Hepatocyte (in vitro differentiated cells): ENCODE data around the gene RRP7A. TPM values are rescaled to one million over a fixed set of nuclear protein-coding genes. Genes with fewer than 3 reads are reported as not detected.
"Not testable (repeated sequence)": the region's sequence is repeated elsewhere in the genome, so short reads cannot be mapped to it uniquely, and the experiment has no call there.

Source experiments
- DNase-seq: peaks from one replicate; pipeline ENCODE4 v3.0.0-alpha.2; 2016; ENCODE audit warnings: low spot score
- H2AFZ ChIP-seq: fragments of 200-600 bp; sonication (generic); 2 replicates; pipeline ENCODE4 v1.6.0; 2016; ENCODE audit warnings: antibody characterized with exemption, mild to moderate bottlenecking
- H3K27ac ChIP-seq: fragments of 200-600 bp; sonication (generic); 2 replicates; pipeline ENCODE4 v1.5.1; 2016; ENCODE audit warnings: mild to moderate bottlenecking
- H3K27me3 ChIP-seq: fragments of 200-600 bp; sonication (generic); 2 replicates; pipeline ENCODE4 v1.6.1; 2016
- H3K36me3 ChIP-seq: fragments of 200-600 bp; sonication (generic); replicated peaks from 2 replicates; pipeline ENCODE4 v1.5.1; 2016; ENCODE audit warnings: low read depth; ENCODE audit not compliant: insufficient read depth
- H3K4me1 ChIP-seq: fragments of 200-600 bp; sonication (generic); 2 replicates; pipeline ENCODE4 v1.5.1; 2016; ENCODE audit warnings: mild to moderate bottlenecking, moderate library complexity; ENCODE audit not compliant: insufficient read depth
- H3K4me2 ChIP-seq: fragments of 200-600 bp; sonication (generic); 2 replicates; pipeline ENCODE4 v1.6.0; 2016
- H3K4me3 ChIP-seq: fragments of 200-600 bp; sonication (generic); 2 replicates; pipeline ENCODE4 v1.5.1; 2016; ENCODE audit warnings: mild to moderate bottlenecking
- H3K79me2 ChIP-seq: fragments of 200-600 bp; sonication (generic); 2 replicates; pipeline ENCODE4 v1.6.0; 2017; ENCODE audit warnings: mild to moderate bottlenecking
- H3K9me2 ChIP-seq: fragments of 200-600 bp; sonication (generic); replicated peaks from 2 replicates; pipeline ENCODE4 v1.6.0; 2017; ENCODE audit warnings: mild to moderate bottlenecking; ENCODE audit not compliant: insufficient read depth
- H3K9me3 ChIP-seq: fragments of 200-600 bp; sonication (generic); 2 replicates; pipeline ENCODE4 v1.5.1; 2016; ENCODE audit warnings: low read depth, mild to moderate bottlenecking
- H4K20me1 ChIP-seq: fragments of 200-600 bp; sonication (generic); 2 replicates; pipeline ENCODE4 v1.6.0; 2016; ENCODE audit warnings: mild to moderate bottlenecking; ENCODE audit not compliant: insufficient read depth, poor library complexity, severe bottlenecking
- EZH2 ChIP-seq: fragments of 200-600 bp; sonication (generic); IDR thresholded peaks from 2 replicates; pipeline ENCODE4 v1.6.1; 2016; ENCODE audit warnings: antibody characterized with exemption, mild to moderate bottlenecking, borderline replicate concordance
- EZH2phosphoT487 ChIP-seq: fragments of 200-600 bp; sonication (generic); IDR thresholded peaks from one replicate; pipeline ENCODE4 v1.6.1; 2018; ENCODE audit warnings: antibody characterized with exemption, mild to moderate bottlenecking, low read depth, moderate library complexity; ENCODE audit not compliant: unreplicated experiment, severe bottlenecking
- WGBS: methylation state at CpG from one replicate; pipeline ENCODE4 v1.1.6; 2016; ENCODE audit warnings: low lambda C conversion rate; ENCODE audit errors: missing lambda C conversion rate; 5-methylcytosine and 5-hydroxymethylcytosine counted together
- polyA plus RNA-seq: library from polyadenylated mRNA; unstranded; fragments of >200 nt; fragmentation: Nextera tagmentation; extraction: Ambion mirVana; gene quantifications from 2 replicates; pipeline ENCODE4 v1.2.1, GENCODE V29; 2016
- total RNA-seq: library from RNA; depleted of rRNA; stranded (reverse); fragments of >200 nt; gene quantifications from 2 replicates; pipeline ENCODE4 v1.2.3, GENCODE V29; 2014
- TF ChIP-seq, protein P1 (sequence below): fragments of 200-600 bp; sonication (generic); IDR thresholded peaks from 2 replicates; pipeline ENCODE4 v1.5.1; 2016; ENCODE audit warnings: antibody characterized with exemption, mild to moderate bottlenecking; ENCODE audit not compliant: poor library complexity

Gene RRP7A
- total and polyA plus RNA-seq, 2 experiments from 2014 or later = 27.6 to 51.6 TPM

DNA sequence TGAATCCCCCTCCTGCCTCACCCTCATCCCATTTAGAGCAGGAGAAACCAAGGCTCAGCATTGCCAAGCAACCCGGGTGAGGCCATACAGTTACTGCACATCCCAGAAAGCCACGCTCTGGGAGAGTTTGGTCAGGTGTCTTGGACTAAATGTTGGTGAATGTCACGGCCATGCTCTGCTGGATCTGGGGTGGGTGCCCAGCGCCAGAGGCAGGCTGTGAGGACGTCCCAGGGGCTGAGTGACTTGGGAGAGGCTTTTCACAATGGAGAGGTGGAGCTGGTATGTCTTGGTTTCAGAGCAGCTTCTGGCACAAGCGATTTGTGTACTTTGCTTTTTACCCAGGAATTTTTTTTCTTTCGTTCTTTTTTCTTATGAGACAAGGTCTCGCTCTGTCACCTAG lies 40.8 kb upstream of the RRP7A start:
- H2AFZ ChIP-seq = no peak overlapping the region
- TF ChIP-seq, protein P1, sequence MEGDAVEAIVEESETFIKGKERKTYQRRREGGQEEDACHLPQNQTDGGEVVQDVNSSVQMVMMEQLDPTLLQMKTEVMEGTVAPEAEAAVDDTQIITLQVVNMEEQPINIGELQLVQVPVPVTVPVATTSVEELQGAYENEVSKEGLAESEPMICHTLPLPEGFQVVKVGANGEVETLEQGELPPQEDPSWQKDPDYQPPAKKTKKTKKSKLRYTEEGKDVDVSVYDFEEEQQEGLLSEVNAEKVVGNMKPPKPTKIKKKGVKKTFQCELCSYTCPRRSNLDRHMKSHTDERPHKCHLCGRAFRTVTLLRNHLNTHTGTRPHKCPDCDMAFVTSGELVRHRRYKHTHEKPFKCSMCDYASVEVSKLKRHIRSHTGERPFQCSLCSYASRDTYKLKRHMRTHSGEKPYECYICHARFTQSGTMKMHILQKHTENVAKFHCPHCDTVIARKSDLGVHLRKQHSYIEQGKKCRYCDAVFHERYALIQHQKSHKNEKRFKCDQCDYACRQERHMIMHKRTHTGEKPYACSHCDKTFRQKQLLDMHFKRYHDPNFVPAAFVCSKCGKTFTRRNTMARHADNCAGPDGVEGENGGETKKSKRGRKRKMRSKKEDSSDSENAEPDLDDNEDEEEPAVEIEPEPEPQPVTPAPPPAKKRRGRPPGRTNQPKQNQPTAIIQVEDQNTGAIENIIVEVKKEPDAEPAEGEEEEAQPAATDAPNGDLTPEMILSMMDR = no peak
- no peak for TF ChIP-seq EZH2
- no peaks in the 10 kb centered on the region for H3K36me3 ChIP-seq
- no peak overlapping the region for H3K4me3 ChIP-seq
- H3K27ac ChIP-seq = no peak overlapping the region
- DNase-seq = no peak
- H4K20me1 ChIP-seq = no peaks in the 10 kb centered on the region
- no peaks in the 10 kb centered on the region for H3K27me3 ChIP-seq
- WGBS = 95% methylated on average over 8 of the region's 8 CpGs
- no peaks in the 10 kb centered on the region for H3K4me1 ChIP-seq
- H3K4me2 ChIP-seq = no peak overlapping the region
- H3K79me2 ChIP-seq = no peaks in the 10 kb centered on the region
- no peaks in the 10 kb centered on the region for H3K9me2 ChIP-seq
- no peaks in the 10 kb centered on the region for H3K9me3 ChIP-seq

DNA sequence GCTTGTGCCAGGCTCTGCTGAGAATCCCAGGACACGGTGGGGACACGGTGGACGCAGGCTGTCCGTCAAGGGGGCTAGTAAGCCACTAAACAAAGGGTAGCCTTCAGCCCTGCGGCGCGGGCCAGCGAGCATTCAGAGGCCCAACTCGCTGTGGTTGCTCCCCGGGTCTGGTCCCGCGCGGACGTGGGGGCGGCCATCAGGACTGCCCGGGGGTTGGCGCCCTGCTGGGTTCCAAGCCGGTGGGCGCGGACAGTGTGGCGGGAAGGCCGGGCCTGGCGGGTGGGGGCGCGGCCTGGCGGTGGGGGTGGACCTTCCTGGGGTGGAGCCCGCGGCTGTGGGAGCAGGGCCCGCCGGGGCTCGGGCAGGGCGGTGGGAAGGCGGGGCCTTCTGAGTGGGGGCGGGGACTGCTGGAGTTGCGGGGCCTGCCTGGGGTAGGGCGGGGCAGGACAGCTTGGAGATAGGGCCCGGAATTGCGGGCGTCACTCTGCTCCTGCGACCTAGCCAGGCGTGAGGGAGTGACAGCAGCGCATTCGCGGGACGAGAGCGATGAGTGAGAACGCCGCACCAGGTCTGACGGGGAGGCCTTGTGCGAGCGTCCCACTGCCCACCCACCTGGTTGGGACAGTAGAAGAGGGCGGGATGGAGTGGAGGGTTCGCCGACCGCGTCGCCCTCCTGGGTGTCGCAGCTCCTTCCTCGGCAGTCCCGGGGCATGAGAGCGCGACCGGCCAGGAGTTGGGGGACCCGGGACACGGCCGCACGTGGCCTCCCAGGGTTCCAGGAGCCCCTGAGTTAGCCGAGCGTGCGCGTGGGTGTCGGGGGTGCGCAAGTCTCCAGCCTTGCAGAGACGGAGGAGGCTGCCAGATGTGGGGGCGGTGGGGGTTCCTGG lies 34.1 kb upstream of the RRP7A start, which contains the start of gene SERHL2:
TSS of gene SERHL2 (plus strand) at position 482 of the 887 bp plus-strand sequence. CDS start at position 547, 65 bp downstream.
- H2AFZ ChIP-seq = peak within 1 kb of the TSS; percentile 91
- no peaks in the 10 kb centered on the region for H3K27me3 ChIP-seq
- no peak within 1 kb of the TSS for H3K27ac ChIP-seq
- no peaks in the 10 kb centered on the region for H3K9me2 ChIP-seq
- H3K9me3 ChIP-seq = no peaks in the 10 kb centered on the region
- peak; percentile 96 for DNase-seq
- peaks cover 5% of the 10 kb centered on the region for H3K4me1 ChIP-seq
- H3K79me2 ChIP-seq = no peaks in the 10 kb centered on the region
- 9% methylated on average over 66 of the region's 75 CpGs for WGBS
- peak within 1 kb of the TSS; percentile 98 for H3K4me2 ChIP-seq
- H3K36me3 ChIP-seq = no peaks in the 10 kb centered on the region
- peak within 1 kb of the TSS; percentile 80 for H3K4me3 ChIP-seq
- TF ChIP-seq, protein P1 = no peak
- TF ChIP-seq EZH2phosphoT487 (no peak), EZH2 (no peak)
- no peaks in the 10 kb centered on the region for H4K20me1 ChIP-seq

DNA sequence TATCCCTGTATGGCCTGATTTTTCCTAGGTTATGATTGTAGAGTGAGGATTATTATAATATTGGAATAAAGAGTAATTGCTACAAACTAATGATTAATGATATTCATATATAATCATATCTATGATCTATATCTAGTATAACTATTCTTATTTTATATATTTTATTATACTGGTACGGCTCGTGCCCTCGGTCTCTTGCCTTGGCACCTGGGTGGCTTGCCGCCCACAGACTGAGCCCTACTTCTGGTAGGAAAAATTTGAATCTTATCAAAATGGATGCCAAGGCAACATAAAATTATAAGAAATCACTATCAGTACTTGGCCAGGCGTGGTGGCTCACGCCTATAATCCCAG lies 32.7 kb upstream of the RRP7A start:
- not testable (repeated sequence) for H3K79me2 ChIP-seq, H3K9me2 ChIP-seq, H2AFZ ChIP-seq, DNase-seq, H3K27me3 ChIP-seq, H3K27ac ChIP-seq, H3K4me1 ChIP-seq, H4K20me1 ChIP-seq, H3K36me3 ChIP-seq, H3K4me3 ChIP-seq, H3K9me3 ChIP-seq, H3K4me2 ChIP-seq
- 96% methylated on average over 6 of the region's 6 CpGs for WGBS

DNA sequence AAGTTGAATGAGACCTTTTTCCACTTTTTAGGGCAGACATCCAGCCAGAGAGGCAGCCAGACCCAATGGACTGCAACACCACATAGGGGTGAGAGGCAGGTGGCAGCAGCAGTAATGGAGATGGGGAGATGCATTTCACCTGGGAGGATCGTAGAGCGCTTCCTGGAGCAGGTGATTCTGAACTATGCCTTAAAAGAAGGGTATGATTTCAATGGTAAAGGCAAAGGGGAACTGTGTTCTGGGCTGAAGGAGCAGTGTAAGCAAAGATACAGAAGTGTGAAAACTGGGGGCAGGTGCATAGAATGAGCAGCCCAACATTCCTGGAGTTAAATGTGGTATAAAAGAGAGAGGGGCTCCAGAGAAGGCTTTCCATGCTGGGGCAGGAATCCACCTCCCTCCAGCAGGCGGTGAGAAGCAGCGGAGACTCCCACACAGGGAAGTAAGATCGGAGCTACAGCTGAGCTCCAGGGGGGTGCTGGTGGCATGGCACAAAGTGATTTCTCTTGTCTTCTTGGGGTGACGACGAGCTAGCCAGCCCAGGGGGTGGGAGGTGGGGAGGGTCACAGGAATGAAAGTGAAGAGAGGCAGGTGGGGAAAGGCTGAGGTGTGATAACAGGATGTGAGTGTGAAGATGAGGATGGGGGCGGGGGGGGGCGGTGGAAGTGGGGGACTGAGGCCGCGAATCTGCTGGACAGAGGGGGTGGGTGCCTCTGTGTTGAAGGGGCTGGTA lies 29.9 kb upstream of the RRP7A start:
- WGBS = 90% methylated on average over 11 of the region's 11 CpGs
- Histone ChIP-seq H3K9me2 (no peaks in the 10 kb centered on the region), H3K27me3 (no peaks in the 10 kb centered on the region), H2AFZ (no peak overlapping the region), H3K79me2 (no peaks in the 10 kb centered on the region), H4K20me1 (no peaks in the 10 kb centered on the region), H3K4me2 (no peak overlapping the region), H3K36me3 (no peaks in the 10 kb centered on the region), H3K4me3 (no peak overlapping the region), H3K9me3 (no peaks in the 10 kb centered on the region), H3K27ac (no peak overlapping the region), H3K4me1 (peaks cover 5% of the 10 kb centered on the region)
- DNase-seq = no peak
- TF ChIP-seq EZH2 = no peak
- TF ChIP-seq, protein P1 = no peak
- TF ChIP-seq EZH2phosphoT487 = no peak
